GM21381 (cell line): ENCODE data around the gene AKR7A2.
"Not testable (repeated sequence)": the region's sequence is repeated elsewhere in the genome, so short reads cannot be mapped to it uniquely, and the experiment has no call there.

Source experiments
- ATAC-seq: cut with Tn5 transposase; IDR thresholded peaks from one replicate; pipeline ENCODE4 v1.9.1; 2021; ENCODE audit warnings: mild to moderate bottlenecking, moderate library complexity; ENCODE audit not compliant: unreplicated experiment

Gene AKR7A2

GRCh38 chr1:19307794-19308508 lies 4.0 kb downstream of the AKR7A2 start:
- ATAC-seq, result no peak

- no peak for ATAC-seq
These were observed 5.0 kb downstream of the AKR7A2 start for GRCh38 chr1:19306941-19307340.

DNA sequence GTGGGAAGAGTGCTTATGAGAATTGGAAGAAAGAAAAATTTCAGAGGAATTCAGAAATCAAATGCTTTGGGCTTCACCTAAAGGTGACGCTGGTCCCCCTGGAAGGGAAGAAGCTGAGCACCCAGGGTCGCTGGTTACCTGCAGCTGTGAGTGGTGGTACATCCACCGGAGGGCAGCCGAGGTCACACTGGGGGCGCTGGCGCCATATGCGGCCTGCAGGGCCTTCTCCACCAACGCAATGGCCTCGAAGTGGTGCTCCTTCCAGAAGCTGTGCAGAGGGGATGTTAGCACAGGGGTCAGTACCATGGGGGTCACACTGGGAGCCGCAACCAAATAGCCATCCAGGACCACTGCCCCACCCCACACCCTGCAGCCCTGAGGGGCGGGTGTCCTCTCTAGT lies 6.1 kb downstream of the AKR7A2 start:
- no peak for ATAC-seq

- not testable (repeated sequence) for ATAC-seq
These were observed 7.9 kb downstream of the AKR7A2 start for GRCh38 chr1:19304081-19304480.

- no peak for ATAC-seq
These were observed 11.7 kb downstream of the AKR7A2 start for GRCh38 chr1:19300211-19300610.

- ATAC-seq, result no peak
These were observed 17.3 kb downstream of the AKR7A2 start for GRCh38 chr1:19294638-19295037.

DNA sequence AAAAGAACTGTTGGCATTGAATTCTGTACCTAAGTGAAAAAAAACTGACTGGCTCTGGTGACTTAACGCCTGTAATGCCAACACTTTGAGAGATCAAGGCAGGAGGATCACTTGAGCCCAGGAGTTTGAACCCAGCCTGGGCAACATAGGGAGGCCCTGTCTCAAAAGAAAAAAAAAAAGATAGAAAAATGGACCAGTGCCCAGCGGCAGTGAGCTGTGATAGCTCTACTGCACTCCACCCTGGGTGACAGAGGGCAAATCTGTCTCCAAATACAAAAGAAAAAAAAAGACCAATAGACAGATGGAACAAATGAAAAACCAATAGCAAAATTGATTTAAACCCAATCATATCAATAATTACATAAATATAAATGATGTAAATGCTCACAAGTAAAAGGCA lies 22.7 kb downstream of the AKR7A2 start:
- ATAC-seq, result no peak

DNA sequence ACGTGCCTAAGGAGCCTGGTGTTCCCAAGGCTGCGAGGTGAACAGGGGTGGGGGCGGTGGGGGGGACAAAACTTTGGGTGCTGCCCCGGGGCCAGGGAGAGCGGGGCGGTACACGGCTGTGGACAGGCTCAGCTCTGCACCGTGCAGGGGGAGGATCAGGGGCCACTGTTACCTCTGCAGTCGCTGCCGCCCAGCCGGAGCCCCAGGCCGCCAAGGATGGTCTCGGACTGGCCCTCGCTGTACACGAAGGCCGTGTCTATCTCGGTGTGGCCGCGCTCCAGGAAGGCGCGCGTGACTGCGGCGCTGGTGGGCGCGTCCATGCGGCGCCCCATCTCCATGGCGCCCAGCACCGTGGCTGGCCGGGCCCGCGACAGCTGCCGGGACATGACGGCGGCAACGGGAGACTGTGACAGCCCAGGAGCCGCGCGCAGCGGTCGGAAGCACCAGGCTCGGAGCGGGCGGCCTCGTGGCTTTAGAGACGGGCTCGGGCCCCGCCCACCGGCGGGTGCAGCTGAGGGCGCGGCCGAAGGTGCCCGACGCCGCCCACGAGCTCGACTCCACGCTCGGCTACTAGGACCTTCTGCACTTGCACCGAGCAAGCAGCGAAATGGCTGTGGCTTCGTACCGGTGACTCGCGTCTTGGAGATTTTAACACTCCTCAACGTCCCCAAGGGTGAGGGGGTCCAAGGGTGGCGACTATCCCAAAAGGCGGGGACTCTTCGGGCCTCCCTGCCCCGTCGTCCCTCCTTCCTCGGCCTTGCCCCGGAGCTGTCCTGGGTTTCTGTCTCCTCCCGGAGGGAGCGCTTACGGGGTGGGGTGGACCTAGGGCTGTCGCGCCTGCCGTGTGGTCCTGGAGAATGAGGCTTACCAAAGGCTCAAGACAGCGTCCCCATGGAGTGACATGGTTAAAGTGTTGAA lies 23.4 kb downstream of the AKR7A2 start, which contains the start of gene AKR7A3:
AKR7A3 (minus strand) TSS at position 447 of the 918 bp plus-strand sequence; CDS start at position 386, 61 bp downstream.
- not testable (repeated sequence) for ATAC-seq

- no peak for ATAC-seq
These were observed 24.3 kb downstream of the AKR7A2 start for GRCh38 chr1:19287436-19288185.

DNA sequence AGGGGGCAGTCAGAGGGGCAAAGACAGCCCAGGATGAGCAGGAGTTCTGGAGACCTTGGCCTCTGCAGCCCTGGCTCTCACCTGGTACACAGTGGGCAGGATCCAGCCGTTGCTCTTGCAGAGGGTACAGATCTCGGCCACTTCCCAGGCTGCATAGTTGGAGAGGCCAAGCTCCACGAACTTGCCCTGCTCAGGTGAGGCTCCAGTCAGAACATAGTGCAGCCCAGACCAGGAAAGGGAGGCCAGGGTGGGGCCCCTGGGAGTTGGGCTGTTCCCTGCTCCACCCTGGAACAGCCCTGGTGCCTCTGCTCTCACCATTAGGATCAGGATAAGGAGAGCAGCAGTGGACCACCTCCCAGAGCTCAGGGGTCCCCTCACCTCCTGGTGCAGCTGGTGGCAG lies 26.1 kb downstream of the AKR7A2 start:
- not testable (repeated sequence) for ATAC-seq

GRCh38 chr1:19285366-19285765 lies 26.6 kb downstream of the AKR7A2 start:
- ATAC-seq, result not testable (repeated sequence)

DNA sequence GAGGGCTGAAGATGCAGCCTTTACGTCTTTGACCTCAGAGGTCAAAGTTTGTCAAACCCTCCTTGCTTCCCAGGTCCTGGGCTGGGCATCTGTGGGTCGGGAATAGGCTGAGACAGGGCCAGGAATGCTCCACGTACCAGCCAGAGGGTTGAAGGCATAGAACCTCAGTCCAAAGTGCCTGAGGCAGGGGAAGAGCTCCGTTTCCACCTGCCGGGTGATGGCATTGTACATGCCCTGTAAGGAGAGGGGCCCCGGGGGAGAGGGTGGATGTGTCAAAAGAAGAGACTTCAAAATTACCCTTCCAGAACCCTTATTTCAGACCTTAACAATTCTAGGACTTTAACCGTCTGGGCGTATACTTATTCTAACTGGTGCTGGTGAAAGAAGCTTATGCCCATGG lies 27.1 kb downstream of the AKR7A2 start:
- ATAC-seq, result no peak

GRCh38 chr1:19283891-19284290 lies 28.1 kb downstream of the AKR7A2 start:
- ATAC-seq, result no peak

GRCh38 chr1:19274636-19275035 lies 37.3 kb downstream of the AKR7A2 start:
- ATAC-seq, result no peak

GRCh38 chr1:19273844-19274531 lies 38.0 kb downstream of the AKR7A2 start:
- not testable (repeated sequence) for ATAC-seq

GRCh38 chr1:19273106-19273843 lies 38.7 kb downstream of the AKR7A2 start:
- ATAC-seq, result no peak

- no peak for ATAC-seq
These were observed 39.9 kb downstream of the AKR7A2 start for GRCh38 chr1:19272064-19272463.

GRCh38 chr1:19270343-19270730 lies 41.6 kb downstream of the AKR7A2 start:
- not testable (repeated sequence) for ATAC-seq

- ATAC-seq, result not testable (repeated sequence)
These were observed 42.3 kb downstream of the AKR7A2 start for GRCh38 chr1:19269427-19270342.
